NCI-H128 (cell line): ENCODE measurements around the gene SLIT1.

Experiments
- DNase-seq: peaks from one replicate; lab custom pipeline; 2025; ENCODE audit not compliant: unreplicated experiment; lab: John Stamatoyannopoulos, UW

The SLIT1 gene

DNA sequence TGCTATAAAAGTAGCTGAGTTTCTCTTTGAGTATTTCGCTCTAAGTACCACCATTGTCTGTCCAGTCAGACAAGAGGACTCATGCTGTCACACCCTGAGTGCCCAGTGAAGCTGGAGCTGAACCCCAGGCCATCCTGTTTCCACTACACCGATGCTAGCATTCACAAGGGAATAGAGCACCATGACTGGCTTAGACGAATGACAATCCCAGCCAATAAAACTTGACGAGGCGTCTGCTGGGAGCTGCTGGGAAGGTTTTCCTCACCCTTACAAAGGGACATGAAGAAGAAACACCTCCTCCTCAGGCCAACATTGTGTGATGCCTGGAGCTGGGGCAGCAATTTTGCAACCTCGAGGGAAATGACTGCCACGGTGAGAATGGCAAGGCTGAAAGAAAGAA is 17.5 kb upstream of the SLIT1 start:
- no peak for DNase-seq

DNA sequence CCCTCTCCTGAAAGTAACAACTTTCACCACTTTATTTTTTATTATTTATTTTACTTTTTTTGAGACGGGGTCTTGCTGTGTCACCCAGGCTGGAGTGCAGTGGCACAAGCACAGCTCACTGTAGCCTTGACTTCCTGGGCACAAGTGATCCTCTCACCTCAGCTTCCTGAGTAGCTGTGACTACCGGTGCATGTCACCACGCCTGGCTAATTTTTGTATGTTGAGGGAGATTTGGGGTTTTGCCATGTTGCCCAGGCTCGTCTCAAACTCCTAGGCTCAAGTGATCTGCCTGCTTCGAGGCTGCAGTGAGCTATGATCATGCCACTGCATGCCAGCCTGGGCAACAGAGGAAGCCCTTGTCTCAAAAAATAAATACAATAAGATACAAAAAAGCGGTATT is 14.9 kb upstream of the SLIT1 start:
- no peak for DNase-seq

DNA sequence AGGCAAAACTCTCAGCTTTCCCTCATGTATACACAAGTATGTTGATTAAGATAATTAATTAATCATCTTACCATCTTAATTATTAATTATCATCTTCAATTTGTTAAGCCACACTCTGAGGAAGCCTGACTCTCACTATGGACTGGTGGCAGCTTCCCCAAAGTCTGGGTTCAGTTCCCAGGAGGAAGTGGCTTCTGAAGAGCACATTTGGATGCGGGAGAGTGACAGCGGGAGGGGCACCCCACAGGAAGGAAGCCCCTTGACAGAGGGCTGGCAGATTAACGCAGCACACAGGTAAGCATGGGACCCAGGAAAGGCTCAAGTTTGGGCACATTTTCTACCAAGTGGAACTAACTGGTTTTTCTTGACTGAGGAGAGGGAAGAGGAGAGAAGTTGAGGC is 13.4 kb upstream of the SLIT1 start:
- no peak for DNase-seq

DNA sequence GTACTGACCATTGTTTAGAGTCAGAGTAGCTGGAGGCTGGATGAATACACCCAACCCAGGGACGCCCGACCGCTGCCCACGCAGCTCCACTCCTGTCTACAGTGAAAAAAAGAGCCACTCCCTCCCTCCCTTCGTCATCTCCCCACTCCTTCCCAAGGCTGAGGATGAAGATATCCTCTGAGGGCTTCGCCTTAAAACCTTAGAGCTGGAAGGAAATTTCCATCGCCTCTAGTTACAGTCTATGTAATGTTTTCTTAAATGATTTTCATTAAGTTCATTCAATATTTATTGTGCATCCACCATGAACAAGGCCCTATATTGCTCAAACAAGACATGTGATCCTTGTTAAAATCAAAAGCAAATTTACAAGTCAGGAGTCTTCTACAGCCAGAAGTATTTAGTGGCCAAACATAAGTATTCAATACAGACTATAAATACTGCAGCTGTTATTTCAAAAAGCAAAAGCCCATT is 11.3 kb upstream of the SLIT1 start:
- DNase-seq: no peak

DNA sequence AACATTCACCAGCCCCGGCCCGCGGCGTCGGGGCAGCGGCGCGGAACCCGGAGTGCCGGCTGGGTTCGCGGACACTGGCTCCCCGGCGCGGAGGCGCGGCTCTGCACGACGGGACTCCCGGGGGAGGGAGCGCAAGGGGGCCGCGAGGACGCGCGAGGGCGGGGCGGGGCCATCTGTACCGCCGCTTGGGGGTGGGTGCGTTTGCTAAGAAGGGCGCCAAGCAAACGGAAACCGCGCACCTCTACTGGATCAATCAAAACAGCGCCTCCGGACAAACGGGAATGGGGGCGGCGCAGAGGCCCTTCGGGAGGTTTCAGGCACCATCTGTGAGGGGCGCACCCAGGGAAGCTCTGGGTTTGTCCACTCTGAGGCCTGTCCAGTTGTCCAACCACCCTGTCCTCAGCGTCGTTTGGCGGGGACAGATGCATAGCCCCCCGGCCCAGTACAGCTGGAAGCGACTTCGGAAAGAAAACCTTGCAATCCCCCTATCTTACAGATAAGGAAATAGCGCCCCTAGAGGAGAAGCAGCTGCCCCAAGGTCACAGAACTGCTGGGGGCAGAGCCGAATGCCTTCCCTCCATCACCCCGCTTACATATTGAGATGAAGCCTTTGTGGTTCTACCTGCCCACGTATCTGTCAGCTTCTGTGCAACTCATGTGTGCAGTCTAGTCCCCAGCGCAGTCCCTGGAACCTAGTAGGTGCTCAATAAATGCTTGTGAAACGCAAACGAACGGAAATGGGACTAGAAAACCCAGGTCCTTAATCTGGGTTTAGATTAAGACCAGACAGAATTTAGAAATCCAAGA is 10.7 kb upstream of the SLIT1 start:
- peak; percentile 26 for DNase-seq

DNA sequence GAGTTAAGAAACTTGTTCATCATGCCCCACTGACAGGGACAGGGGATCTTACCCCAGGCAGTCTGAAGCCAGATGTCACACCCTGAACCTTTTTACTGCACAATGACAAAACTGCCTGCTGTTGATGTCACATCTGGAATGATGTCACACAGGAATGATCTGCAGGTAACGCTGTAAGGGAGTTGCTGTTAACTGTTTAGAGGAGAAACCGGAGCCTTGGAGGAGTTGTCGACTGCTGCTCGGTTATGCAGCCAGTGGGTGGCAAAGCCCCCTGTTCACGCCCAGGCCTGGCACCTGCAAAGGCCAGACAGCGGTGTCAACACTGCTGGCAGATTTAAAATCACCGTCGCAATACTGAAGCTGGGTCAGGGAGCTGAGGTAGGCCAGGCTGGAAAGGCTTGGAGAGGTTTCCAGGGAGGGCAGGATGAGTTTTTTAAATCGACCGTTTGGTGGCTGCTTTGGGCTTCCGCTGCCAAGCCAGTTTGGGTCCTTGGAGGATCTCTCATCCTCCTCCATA is 10.0 kb upstream of the SLIT1 start:
- DNase-seq: no peak

DNA sequence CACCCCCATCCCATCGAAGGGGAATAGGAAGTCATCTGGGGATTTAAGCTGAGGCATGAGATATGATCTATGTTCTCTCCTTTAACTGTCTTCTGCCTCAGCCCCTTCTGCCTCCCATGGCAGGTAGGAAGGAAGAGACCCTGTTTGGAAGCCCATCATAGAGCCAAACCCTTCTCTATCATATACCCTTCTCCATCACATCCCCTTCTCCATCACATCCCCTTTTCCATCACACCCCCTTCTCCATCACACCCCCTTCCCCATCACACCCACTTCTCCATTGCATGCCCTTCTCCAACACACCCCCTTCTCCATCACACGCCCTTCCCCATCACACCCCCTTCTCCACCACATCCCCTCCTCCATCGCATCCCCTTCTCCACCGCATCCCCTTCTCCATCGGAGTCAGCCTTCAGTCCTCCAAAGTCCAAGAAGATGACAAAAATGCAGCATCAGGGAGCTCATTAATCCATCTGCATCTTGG is 7.2 kb upstream of the SLIT1 start:
- DNase-seq: no peak

DNA sequence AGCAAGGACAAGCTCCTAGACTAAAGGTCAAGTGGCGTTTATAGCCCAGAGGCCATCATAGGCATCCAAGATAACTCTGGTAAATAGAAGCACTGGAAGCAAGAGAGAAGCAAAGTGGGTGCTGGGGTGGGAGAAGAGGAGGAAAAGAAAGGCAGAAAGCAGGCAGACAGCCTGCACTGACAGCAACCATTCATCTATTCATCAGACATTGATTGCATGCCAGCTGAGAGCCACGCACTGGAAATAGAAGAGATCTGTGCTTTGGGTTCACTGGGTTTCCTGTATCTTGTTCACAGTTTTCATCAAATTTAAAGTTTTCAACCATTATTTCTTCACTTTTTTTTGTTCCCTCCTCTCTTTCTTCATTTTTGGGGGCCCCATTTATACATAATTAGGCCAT is 4.7 kb upstream of the SLIT1 start:
- no peak for DNase-seq

DNA sequence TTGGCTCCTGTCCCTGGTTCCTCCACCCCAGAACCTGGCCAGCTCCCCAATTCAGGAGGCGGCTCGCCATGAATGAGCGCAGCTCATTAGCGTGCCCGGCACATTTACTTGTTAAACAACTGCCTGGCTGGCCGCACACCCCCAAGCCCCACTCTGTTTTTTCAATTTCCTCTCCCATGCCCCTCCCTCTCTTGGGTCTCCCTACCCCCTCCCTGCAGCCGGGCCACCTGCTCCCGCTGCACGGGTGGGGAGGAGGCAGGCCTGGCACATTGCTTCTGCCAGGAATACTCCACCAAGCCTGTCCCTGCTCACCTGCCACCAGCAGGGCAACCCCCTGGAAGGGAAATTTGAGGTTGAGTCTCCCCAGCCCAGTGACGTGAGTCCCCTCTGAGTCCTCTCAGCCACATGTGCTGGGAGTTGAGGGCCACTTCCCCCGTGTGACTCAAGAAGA is 2.5 kb upstream of the SLIT1 start:
- DNase-seq: peak; percentile 30

DNA sequence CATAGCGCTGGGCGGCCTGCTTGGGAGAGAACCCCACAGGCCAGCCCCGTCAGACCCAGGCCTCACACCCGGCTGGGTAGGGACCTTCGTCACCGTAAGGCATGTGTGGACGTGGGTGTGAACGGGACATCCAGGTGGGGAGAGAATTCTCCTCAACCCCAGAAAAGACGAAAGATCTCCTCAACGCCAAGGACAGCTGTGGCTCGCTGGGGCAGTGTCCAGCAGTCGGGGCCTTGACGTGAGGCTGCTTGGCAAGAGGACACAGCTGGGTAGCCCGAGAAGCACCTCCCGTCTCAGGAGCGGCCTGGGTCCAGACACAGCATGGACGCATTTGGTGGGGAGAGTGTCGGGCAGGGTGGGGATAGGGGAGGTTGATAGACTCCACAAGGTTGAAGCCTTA is 1.2 kb upstream of the SLIT1 start:
- DNase-seq: no peak

DNA sequence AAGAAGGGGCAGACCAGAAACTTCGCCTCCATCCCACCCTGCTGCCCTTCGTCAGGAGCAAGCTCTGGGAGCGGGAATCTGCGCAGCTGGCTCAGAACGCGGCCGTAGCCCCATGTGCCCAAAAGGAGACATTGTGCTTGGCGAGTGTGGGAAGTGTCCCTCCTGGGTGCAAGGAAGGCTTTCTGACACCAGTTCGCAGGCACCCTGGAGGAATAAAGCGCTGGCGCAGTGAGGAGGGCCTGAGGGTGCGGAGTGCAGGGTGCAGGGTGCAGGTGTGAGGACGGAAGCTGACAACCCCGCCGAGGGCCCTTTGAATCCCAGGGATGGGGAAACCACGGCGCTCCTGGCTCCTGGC is 811 bp downstream of the SLIT1 start:
- no peak for DNase-seq

DNA sequence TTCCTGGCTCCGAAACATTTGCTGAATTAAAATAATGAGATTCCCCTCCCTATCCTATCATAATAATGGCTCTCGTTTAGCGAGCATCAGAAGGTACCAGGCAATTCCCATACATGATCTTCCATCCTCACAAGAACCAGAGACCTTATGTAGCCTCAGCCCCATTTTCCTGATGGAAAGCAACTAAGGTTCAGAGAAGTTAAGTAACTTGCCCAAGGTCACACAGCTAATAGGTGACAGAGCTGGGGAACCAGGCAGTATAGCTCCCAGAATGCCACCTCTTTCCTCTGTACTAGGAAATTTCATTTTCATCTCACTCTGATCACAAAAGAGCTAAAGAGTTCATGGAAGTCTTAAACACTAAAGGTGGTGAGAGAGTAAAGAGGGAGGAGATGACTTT is 2.4 kb downstream of the SLIT1 start:
- DNase-seq: no peak

DNA sequence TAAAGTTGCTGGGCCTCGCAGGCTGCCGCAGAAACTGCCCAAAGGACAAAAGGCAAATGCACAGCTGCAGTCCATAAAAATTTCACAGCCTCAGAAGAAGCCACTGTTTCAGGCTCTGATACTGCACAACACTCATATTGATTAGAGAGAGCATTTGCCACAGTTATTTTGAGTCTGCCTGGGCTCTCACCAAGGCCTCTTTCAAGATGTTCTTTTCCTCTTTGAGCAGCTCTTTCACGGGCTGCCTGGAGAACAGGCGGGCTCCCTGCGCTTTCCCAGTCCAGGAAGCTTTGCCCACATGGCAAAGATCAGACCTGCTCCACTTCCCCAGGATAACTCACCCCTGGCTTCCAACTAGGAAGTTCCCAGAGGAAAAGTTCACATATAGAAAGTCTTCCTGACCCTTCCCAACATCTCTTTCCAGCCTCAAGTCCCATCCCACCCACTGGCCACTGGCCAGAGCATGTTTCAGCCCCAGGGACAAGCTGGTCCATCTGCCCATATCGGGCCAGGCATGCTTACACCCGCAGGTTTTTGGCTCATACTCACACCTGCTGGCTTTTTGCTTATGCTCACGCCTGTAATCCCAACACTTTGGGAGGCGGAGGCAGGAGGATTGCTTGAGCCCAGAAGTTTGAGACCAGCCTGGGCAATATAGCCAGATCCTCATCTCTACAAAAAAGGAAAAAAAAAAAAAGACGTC is 3.3 kb downstream of the SLIT1 start:
- no peak for DNase-seq

DNA sequence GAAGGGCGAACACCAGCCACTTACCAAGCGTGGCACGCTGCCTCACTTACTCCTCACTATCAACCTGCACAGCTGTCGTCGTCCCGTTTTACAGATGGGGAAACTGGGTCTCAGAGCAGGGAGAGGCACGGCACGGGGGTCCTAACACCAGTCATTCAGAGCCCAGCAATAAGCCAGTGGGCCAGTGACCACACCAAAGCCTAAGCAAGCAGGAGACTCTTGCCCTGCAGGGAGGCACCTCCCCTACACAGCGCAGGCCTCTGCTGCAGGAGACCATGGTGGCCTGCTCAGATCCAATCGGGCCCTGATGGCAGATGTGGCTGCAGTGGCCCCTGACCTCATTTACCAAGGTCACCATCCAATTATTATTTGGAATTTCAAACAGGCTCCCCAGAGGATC is 4.8 kb downstream of the SLIT1 start:
- no peak for DNase-seq

DNA sequence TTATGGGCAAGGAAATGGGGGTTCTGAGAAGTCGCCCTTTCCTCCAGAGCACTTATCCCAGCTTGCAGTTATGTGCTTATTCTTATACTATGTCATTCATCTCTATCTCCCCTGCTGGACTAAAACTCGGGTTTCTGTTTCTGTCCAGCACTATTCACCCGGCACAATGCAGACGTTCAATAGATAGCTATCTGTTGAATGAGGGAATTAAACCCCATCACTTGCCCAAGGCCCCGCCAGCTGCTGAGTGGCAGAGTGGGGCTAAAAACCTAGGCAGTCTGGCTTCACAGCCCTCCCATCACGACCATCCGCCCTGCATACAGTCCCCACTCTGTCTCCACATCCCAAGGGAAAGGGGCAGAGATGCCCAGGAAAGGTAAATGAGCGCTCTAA is 5.4 kb downstream of the SLIT1 start:
- no peak for DNase-seq

DNA sequence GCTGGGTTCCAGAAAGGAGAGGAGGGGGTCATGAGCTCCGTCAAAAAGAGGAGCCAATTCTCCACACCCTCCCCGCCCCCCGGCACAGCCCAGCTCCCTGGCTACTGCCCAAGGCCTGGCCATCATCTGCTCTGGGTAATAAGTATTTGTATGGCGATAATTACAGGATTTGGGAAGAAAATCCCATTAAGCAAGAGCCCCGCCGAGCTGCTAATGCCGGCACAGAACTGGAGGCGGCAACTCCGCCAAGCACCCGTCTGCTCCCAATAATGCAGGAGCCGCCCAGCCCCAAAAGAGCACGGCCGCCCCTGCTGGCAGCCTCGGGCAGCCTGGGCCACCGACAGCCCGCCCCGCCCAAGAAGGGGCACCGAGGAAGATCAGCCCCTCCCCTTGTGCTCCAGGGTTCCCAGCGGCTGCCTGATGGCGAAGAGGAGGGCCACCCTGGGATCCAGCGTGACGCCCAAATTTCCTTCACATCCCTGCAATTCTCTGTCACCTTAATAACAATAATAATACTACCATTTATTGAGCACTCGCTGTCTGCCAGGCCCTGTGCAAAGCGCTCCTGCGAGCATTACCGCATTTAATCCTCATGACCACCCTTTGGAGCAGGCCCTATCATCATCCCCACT is 5.9 kb downstream of the SLIT1 start:
- DNase-seq: no peak

DNA sequence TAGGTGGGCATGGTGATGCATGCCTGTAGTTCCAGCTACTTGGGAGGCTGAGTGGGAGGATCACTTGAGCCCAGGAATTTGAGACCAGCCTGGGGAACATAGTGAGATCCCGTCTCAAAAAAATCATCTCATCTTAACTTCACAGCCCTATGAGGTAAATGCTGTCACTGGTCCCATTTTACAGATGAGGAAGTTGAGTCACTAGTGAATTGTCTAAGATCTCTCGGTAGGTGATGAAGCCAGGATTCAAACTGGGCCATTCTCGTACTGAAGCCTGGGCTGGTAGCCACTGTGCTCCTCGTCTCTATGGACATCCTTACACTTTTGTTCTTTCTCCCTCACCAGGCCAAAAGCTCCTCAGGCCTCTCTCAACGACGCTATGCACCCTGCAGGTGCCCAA is 6.4 kb downstream of the SLIT1 start:
- no peak for DNase-seq

DNA sequence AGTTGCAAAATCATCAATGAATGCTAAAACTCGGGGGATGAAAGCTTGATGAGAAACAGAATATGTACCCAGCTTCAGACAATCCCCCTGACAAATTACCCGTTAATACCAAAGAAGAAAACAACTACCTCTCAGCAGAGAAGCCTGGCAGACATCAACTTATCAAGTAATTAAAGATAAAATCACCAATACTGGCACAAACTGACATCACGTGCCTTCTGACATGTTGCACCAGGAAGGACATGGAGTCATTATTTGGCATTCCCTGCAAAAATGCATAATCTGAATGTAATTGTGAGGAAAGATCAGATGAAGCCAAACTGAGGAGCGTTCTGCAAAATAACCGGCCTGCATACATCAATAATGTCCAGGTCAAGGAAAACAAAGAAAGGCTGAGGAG is 7.7 kb downstream of the SLIT1 start:
- no peak for DNase-seq

DNA sequence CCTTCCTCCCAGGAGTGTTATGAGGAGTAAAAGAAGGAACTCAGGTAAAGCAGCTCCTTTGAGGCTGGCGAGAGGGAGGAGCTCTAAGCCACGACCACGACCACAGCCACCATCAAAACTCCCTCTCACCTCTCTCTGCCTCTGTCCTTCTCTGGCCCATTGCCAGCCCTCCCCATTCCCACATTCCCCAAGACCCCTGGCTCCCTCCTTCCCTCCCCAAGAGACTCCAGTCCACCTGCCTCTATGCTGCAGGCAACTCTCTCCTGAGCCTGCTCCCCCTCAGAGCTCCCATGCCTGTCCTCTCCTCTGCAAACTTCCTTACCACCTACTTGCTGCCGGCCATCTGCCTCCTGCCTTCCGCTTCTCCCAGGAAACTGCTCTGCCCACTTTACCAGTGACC is 9.5 kb downstream of the SLIT1 start:
- DNase-seq: no peak

DNA sequence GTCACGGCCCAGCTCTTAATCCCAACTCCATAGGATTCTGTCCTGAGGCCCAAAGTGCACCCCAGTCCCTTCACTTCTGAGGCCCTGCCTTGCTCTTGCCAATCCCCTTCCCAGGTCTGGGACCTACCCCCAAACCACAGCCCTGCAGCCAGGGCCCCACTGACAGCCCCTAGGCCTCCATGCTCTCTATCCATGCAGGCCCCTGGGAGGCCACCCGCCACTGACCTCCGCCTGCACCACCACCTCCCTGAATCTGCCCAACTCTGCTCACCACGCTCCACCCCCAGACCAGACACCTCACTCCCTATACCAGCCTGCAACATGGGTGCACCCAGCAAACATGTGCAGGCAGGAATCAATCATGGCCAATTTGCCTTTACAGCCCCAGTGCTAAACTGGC is 10.2 kb downstream of the SLIT1 start:
- DNase-seq: no peak

DNA sequence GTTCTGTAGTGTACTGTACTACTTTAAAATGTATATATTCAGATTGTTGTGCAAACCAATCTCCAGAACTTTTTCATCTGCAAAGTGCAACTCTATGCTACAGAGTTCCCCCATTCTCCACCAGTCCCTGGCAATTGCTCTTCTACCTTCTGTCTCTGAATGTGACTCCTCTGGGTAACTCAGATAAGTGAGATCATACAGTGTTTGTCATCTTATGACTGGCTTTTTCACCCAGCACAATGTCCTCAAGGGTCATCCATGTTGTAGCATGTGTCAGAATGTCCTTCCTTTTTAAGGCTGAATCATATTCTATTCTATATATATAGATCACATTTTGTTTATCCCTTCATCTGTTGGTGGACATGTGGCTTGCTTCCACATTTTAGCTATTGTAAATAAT is 10.8 kb downstream of the SLIT1 start:
- no peak for DNase-seq

DNA sequence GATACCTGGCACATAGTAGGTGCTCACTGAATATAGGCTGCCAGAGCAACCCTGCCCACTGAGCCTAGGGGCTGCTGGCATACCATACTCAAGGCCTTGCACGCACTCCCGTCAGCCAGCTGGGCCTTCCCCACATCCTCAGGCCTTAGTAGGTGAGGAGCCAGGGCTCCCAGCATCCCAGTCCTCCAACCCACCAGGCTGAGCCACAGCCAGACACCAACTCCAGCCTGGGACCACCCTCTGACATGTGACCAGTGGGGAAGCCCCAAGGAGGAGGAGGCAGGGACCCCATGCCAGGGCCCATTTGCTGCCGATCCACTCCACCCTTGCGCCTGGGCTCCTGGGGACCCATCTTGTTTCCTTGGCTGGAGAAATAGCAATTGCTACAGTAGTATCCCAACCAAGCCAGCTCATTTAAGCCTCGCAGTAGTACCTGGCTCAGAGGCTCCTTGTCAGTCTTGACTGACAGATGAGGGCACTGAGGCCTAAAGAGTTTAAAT is 11.4 kb downstream of the SLIT1 start:
- DNase-seq: no peak
